B cell (primary cell): ENCODE results near the gene PKMYT1. TPM values are rescaled to one million over a fixed set of nuclear protein-coding genes. Genes with fewer than 3 reads are reported as not detected.
A peak's percentile ranks its signal among the peaks of the same experiment; 100 is the strongest.

ENCODE experiments used
- ATAC-seq: fragments of 200-7000 bp; cut with Tn5 transposase; one replicate; pipeline ENCODE4 v1.10.0; 2021; ENCODE audit warnings: low read depth, mild to moderate bottlenecking, moderate number of reproducible peaks, moderate library complexity
- CTCF ChIA-PET: fragments of 350-600 bp; sonication (Branson Sonifier 250); formaldehyde crosslinking; loops from one replicate; lab custom pipeline; 2021; ENCODE audit warnings: antibody characterized with exemption, inconsistent platforms; lab: Charles Lee
- POLR2A ChIA-PET: fragments of 350-600 bp; sonication (Branson Sonifier 250); formaldehyde crosslinking; loops from one replicate; lab custom pipeline; 2021; ENCODE audit warnings: antibody characterized with exemption; lab: Charles Lee
- DNase-seq: peaks from one replicate; pipeline ENCODE4 v3.0.0; 2013
- H2AFZ ChIP-seq: 2 replicates; pipeline ENCODE4 v1.6.1; 2012; ENCODE audit warnings: mild to moderate bottlenecking, low read depth, low read length; ENCODE audit not compliant: insufficient read depth, poor library complexity, severe bottlenecking
- H3K27ac ChIP-seq, 2 donors: 1 replicate in 1 of 2; 2 replicates in 1 of 2; pipeline ENCODE4 v1.5.1; 2012 to 2013; ENCODE audit warnings: low read length in 2 of 2, mild to moderate bottlenecking in 2 of 2, moderate library complexity in 1 of 2
- H3K27me3 ChIP-seq, 4 experiments: fragments of 200-600 bp in 1 of 4; sonication (generic) in 1 of 4; replicated peaks in 1 of 4; 1 replicate in 2 of 4; 2 replicates in 2 of 4; pipeline versions ENCODE4 v1.6.1 to v1.7.0; 2013 to 2016; ENCODE audit warnings: low read length in 3 of 4, mild to moderate bottlenecking in 2 of 4, mixed read lengths in 1 of 4, moderate library complexity in 1 of 4; ENCODE audit not compliant: insufficient read depth in 4 of 4, control insufficient read depth in 3 of 4; ENCODE audit errors: control extremely low read depth in 1 of 4
- H3K36me3 ChIP-seq, 2 experiments: replicated peaks in 1 of 2; 1 replicate in 1 of 2; 2 replicates in 1 of 2; pipeline versions ENCODE4 v1.6.1 to v1.7.1; 2013; ENCODE audit warnings: low read length in 1 of 2; ENCODE audit not compliant: insufficient read depth in 2 of 2, control insufficient read depth in 1 of 2; ENCODE audit errors: control extremely low read depth in 1 of 2, extremely low read depth in 1 of 2
- H3K4me1 ChIP-seq, 2 donors: fragments of 200-600 bp in 1 of 2; sonication (generic) in 1 of 2; 1 replicate in 1 of 2; 2 replicates in 1 of 2; pipeline versions ENCODE4 v1.5.1 to v1.6.1; 2013 to 2017; ENCODE audit warnings: low read length in 2 of 2; ENCODE audit not compliant: control insufficient read depth in 2 of 2, insufficient read depth in 2 of 2
- H3K4me2 ChIP-seq: replicated peaks from 2 replicates; pipeline ENCODE3; 2012; ENCODE audit warnings: mild to moderate bottlenecking, low read depth, low read length; ENCODE audit not compliant: poor library complexity, severe bottlenecking
- H3K4me3 ChIP-seq, 5 experiments: fragments of 200-600 bp in 1 of 5; sonication (generic) in 1 of 5; 1 replicate in 3 of 5; 2 replicates in 2 of 5; pipeline versions ENCODE4 v1.5.1 to v1.7.0; 2011 to 2016; ENCODE audit warnings: low read length in 4 of 5, mild to moderate bottlenecking in 4 of 5, low read depth in 2 of 5, control low read depth in 1 of 5, moderate library complexity in 1 of 5; ENCODE audit not compliant: insufficient read depth in 1 of 5; ENCODE audit errors: control extremely low read depth in 1 of 5, extremely low read depth in 1 of 5
- H3K79me2 ChIP-seq: fragments of 200-600 bp; sonication (generic); one replicate; pipeline ENCODE4 v1.6.0; 2016; ENCODE audit warnings: low read length; ENCODE audit not compliant: control insufficient read depth, insufficient read depth
- H3K9ac ChIP-seq: fragments of 200-600 bp; sonication (generic); 2 replicates; pipeline ENCODE4 v1.6.1; 2017; ENCODE audit warnings: mild to moderate bottlenecking, low read length, moderate library complexity
- H3K9me3 ChIP-seq, 3 donors: one replicate each; pipeline versions ENCODE4 v1.6.1 to v1.7.1; 2013; ENCODE audit warnings: low read length in 2 of 3; ENCODE audit not compliant: control insufficient read depth in 2 of 3, insufficient read depth in 1 of 3; ENCODE audit errors: control extremely low read depth in 1 of 3
- H4K20me1 ChIP-seq: 2 replicates; pipeline ENCODE4 v1.6.0; 2012; ENCODE audit warnings: mild to moderate bottlenecking, low read length; ENCODE audit not compliant: insufficient read depth, control insufficient read depth, poor library complexity, severe bottlenecking
- H3K27ac Mint-ChIP-seq: one replicate; pipeline ENCODE4 v1.8.0; 2021; ENCODE audit warnings: mixed read lengths
- H3K27me3 Mint-ChIP-seq: one replicate; pipeline ENCODE4 v1.8.0; 2021; ENCODE audit warnings: mixed read lengths
- H3K4me1 Mint-ChIP-seq: one replicate; pipeline ENCODE4 v1.8.0; 2021; ENCODE audit warnings: mixed read lengths
- H3K4me3 Mint-ChIP-seq: one replicate; pipeline ENCODE4 v1.8.0; 2021; ENCODE audit warnings: mixed read lengths
- H3K9me3 Mint-ChIP-seq: one replicate; pipeline ENCODE4 v1.8.0; 2022; ENCODE audit warnings: mixed read lengths; ENCODE audit not compliant: insufficient read depth
- CTCF ChIP-seq: fragments of 200-600 bp; IDR thresholded peaks from one replicate; pipeline ENCODE4 v1.8.0; 2022; ENCODE audit warnings: antibody characterized with exemption, mild to moderate bottlenecking
- EZH2 ChIP-seq: IDR thresholded peaks from 2 replicates; pipeline ENCODE4 v1.6.1; 2012; ENCODE audit warnings: borderline replicate concordance, low read depth, mild to moderate bottlenecking, moderate library complexity, low read length; ENCODE audit not compliant: insufficient read depth, poor library complexity, severe bottlenecking
- WGBS: methylation state at CpG from one replicate; pipeline ENCODE4 v1.1.5; 2013; ENCODE audit warnings: missing lambda C conversion rate; ENCODE audit not compliant: insufficient coverage; 5-methylcytosine and 5-hydroxymethylcytosine counted together
- intact Hi-C: fragments of 100-400 bp; cut with micrococcal nuclease; formaldehyde crosslinking; loops from one replicate; pipeline ENCODE4 v1.10.0; 2022
- polyA plus RNA-seq: library from polyadenylated mRNA; depleted of rRNA; stranded (reverse); fragments of >200 nt; gene quantifications from 2 replicates; pipeline ENCODE4 v1.2.3, GENCODE V29; 2012
- total RNA-seq, 2 donors: library from RNA; stranded (reverse); fragments of 120-200 nt in 1 of 2; gene quantifications; 1 replicate in 1 of 2; 2 replicates in 1 of 2; pipeline versions ENCODE4 v1.2.3 to v1.2.4, GENCODE V29; 2013 to 2022

Gene PKMYT1
- total and polyA plus RNA-seq, 2 donors (not counting 1 experiment from before 2014, with no cell fraction given), result 0.67 to 2.6 TPM

GRCh38 chr16:3020604-3021448 lies 40.6 kb upstream of the PKMYT1 start:
- Mint-ChIP-seq H3K27me3 (peaks cover 9% of the 10 kb centered on the region), H3K4me1 (peaks cover 44% of the 10 kb centered on the region), H3K9me3 (no peaks in the 10 kb centered on the region), H3K27ac (peak overlapping the region; percentile 88), H3K4me3 (peak overlapping the region; percentile 90)
- Histone ChIP-seq H3K27me3 (peaks cover 0 to 19% (median 8%) of the 10 kb centered on the region in 4 experiments), H3K27ac (no peak overlapping the region), H3K9me3 (peaks cover 0 to 4% (median 0%) of the 10 kb centered on the region in 3 donors), H3K9ac (peak overlapping the region; percentile 70), H3K79me2 (peaks cover 8% of the 10 kb centered on the region), H3K4me2 (peak overlapping the region; percentile 82), H4K20me1 (peaks cover 11% of the 10 kb centered on the region), H3K4me1 (peaks cover 37 to 54% of the 10 kb centered on the region in 2 donors), H2AFZ (peak overlapping the region; percentile 58), H3K36me3 (peaks cover 0 to 3% of the 10 kb centered on the region in 2 experiments), H3K4me3 (peak overlapping the region; percentile 48 to 68 (median 59))
- CTCF ChIA-PET, result interaction anchor here (1.5 to 6.9 kb wide), 5 partner anchors 8 to 109 kb away, joined by 5 to 61 read pairs (median 18); no protein-coding TSS in a partner anchor
- DNase-seq (no peak), ATAC-seq (no peak)
- intact Hi-C loops, result loop anchor here (1.0 to 10.0 kb wide), 9 partner anchors 7 to 1716 kb away; partner anchors contain the start of genes PAQR4, SRRM2, UBE2I and ZNF174
- TF ChIP-seq EZH2, result no peak
- no peak for TF ChIP-seq CTCF
- 2% methylated on average over 50 of the region's 57 CpGs for WGBS
- POLR2A ChIA-PET, result interaction anchor here (0.6 to 1.4 kb wide), 4 partner anchors 15 to 138 kb away, joined by 4 to 5 read pairs (median 4); no protein-coding TSS in a partner anchor
